Tibial nerve (tissue), 3 donors: ENCODE results near the gene TXN2.

Experiments
- CTCF ChIP-seq, 5 experiments: fragments of 200-600 bp in 3 of 5; fragments of 450-650 bp in 2 of 5; sonication (generic) in 3 of 5; IDR thresholded peaks; one replicate each; pipeline ENCODE4 v1.5.1; 2016 to 2019; ENCODE audit warnings: antibody characterized with exemption in 5 of 5, mild to moderate bottlenecking in 3 of 5, moderate library complexity in 2 of 5
- POLR2A ChIP-seq, 2 donors: fragments of 450-650 bp; IDR thresholded peaks; one replicate each; pipeline ENCODE4 v1.6.1; 2017; ENCODE audit warnings: antibody characterized with exemption in 2 of 2, mild to moderate bottlenecking in 2 of 2, moderate library complexity in 2 of 2

- TF ChIP-seq CTCF (IDR thresholded peaks at IDR 0.05), result no peak
- no peak for TF ChIP-seq POLR2A (IDR thresholded peaks at IDR 0.05)
These were observed 26.1 kb upstream of the TXN2 start for GRCh38 chr22:36507518-36508010.
